A673 (cell line): ENCODE results near the gene ZNF212. TPM values are rescaled to one million over a fixed set of nuclear protein-coding genes. Genes with fewer than 3 reads are reported as not detected.

Source experiments
- BruUV-seq: library from RNA; stranded (reverse); fragments of 400-500 nt; replicated peaks from 2 replicates; lab custom pipeline; 2021; lab: Mats Ljungman, UMichigan
- CTCF ChIA-PET: fragments of 300-600 bp; sonication (Branson Sonifier 250); formaldehyde crosslinking; loops from one replicate; lab custom pipeline; 2022; ENCODE audit warnings: antibody characterized with exemption; lab: Charles Lee
- POLR2A ChIA-PET: fragments of 300-600 bp; sonication (Branson Sonifier 250); formaldehyde crosslinking; loops from one replicate; lab custom pipeline; 2022; ENCODE audit warnings: antibody characterized with exemption; ENCODE audit not compliant: low non-redundant PET; lab: Charles Lee
- DNase-seq: peaks from one replicate; pipeline ENCODE4 v3.0.0-alpha.2; 2015; ENCODE audit warnings: low spot score
- H3K27ac ChIP-seq: fragments of 200-600 bp; sonication (generic); 2 replicates; pipeline ENCODE4 v1.5.1; 2016; ENCODE audit warnings: mixed run types, low read depth, mild to moderate bottlenecking, mixed read lengths, antibody characterized with exemption, low read length; ENCODE audit not compliant: poor library complexity, severe bottlenecking
- H3K27me3 ChIP-seq: fragments of 200-600 bp; sonication (generic); replicated peaks from 2 replicates; pipeline ENCODE4 v1.6.1; 2017; ENCODE audit warnings: mixed run types, low read depth, mild to moderate bottlenecking, mixed read lengths, antibody characterized with exemption, low read length; ENCODE audit not compliant: insufficient read depth, poor library complexity
- H3K36me3 ChIP-seq: fragments of 200-600 bp; sonication (generic); 2 replicates; pipeline ENCODE4 v1.6.1; 2016; ENCODE audit warnings: mixed run types, mild to moderate bottlenecking, mixed read lengths, antibody characterized with exemption, low read length; ENCODE audit not compliant: insufficient read depth, poor library complexity, severe bottlenecking
- H3K4me1 ChIP-seq: fragments of 200-600 bp; sonication (generic); 2 replicates; pipeline ENCODE4 v1.6.1; 2017; ENCODE audit warnings: mixed run types, mild to moderate bottlenecking, mixed read lengths, antibody characterized with exemption, low read length; ENCODE audit not compliant: insufficient read depth, poor library complexity, severe bottlenecking
- H3K4me3 ChIP-seq: fragments of 200-600 bp; sonication (generic); 2 replicates; pipeline ENCODE4 v1.5.1; 2016; ENCODE audit warnings: low read depth, mixed run types, mild to moderate bottlenecking, mixed read lengths, low read length; ENCODE audit not compliant: poor library complexity, severe bottlenecking
- H3K9me3 ChIP-seq: fragments of 200-600 bp; sonication (generic); 2 replicates; pipeline ENCODE4 v1.6.1; 2016; ENCODE audit warnings: mixed run types, low read depth, mild to moderate bottlenecking, mixed read lengths, antibody characterized with exemption, low read length; ENCODE audit not compliant: poor library complexity, severe bottlenecking
- CTCF ChIP-seq: fragments of 300-800, 200-600 bp; sonication (generic); conservative IDR thresholded peaks from 2 replicates; pipeline ENCODE4 v1.5.1; 2017; ENCODE audit warnings: low read depth, mild to moderate bottlenecking, antibody characterized with exemption, low read length, moderate library complexity, mixed read lengths
- EZH2 ChIP-seq: fragments of 200-600 bp; sonication (generic); IDR thresholded peaks from 2 replicates; pipeline ENCODE4 v1.6.1; 2017; ENCODE audit warnings: borderline replicate concordance, low read depth, mild to moderate bottlenecking, mixed read lengths, antibody characterized with exemption, low read length; ENCODE audit not compliant: poor library complexity, severe bottlenecking
- intact Hi-C: fragments of 100-400 bp; cut with micrococcal nuclease; formaldehyde crosslinking; loops from one replicate; pipeline ENCODE4 v1.10.0; 2022; ENCODE audit not compliant: unreplicated experiment
- total RNA-seq: library from RNA; stranded (reverse); gene quantifications from 2 replicates; pipeline ENCODE4 v1.2.3, GENCODE V29; 2021

ZNF212 gene
- total RNA-seq, 1 experiment from 2014 or later: 12.3 TPM

GRCh38 chr7:149209518-149210269, 29.8 kb upstream of the ZNF212 start:
- intact Hi-C loops: no loop called here
- H3K36me3 ChIP-seq: peaks cover 77% of the 10 kb centered on the region
- TF ChIP-seq EZH2 (no peak), CTCF (peak; percentile 81)
- no peaks in the 10 kb centered on the region for H3K9me3 ChIP-seq
- DNase-seq: peak; percentile 77
- no peaks in the 10 kb centered on the region for H3K27me3 ChIP-seq
- ChIA-PET POLR2A (no interaction called here), CTCF (no interaction called here)
- H3K4me1 ChIP-seq: no peaks in the 10 kb centered on the region
- BruUV-seq: no TSS peak
- H3K4me3 ChIP-seq: no peak overlapping the region
- H3K27ac ChIP-seq: no peak overlapping the region

- no peak for DNase-seq
- no peaks in the 10 kb centered on the region for H3K27me3 ChIP-seq
- TF ChIP-seq CTCF: no peak
- no peak for TF ChIP-seq EZH2
- H3K4me3 ChIP-seq: no peak overlapping the region
- intact Hi-C loops: no loop called here
- no peak overlapping the region for H3K27ac ChIP-seq
- peaks cover 84% of the 10 kb centered on the region for H3K36me3 ChIP-seq
- no TSS peak for BruUV-seq
- H3K9me3 ChIP-seq: no peaks in the 10 kb centered on the region
- H3K4me1 ChIP-seq: no peaks in the 10 kb centered on the region
- POLR2A ChIA-PET: no interaction called here
- CTCF ChIA-PET: no interaction called here
These were observed 28.9 kb upstream of the ZNF212 start for GRCh38 chr7:149210551-149210950.

GRCh38 chr7:149214020-149214720, 25.3 kb upstream of the ZNF212 start:
- TF ChIP-seq CTCF (no peak), EZH2 (no peak)
- BruUV-seq: no TSS peak
- H3K36me3 ChIP-seq: peaks cover 74% of the 10 kb centered on the region
- intact Hi-C loops: no loop called here
- no peaks in the 10 kb centered on the region for H3K27me3 ChIP-seq
- H3K4me1 ChIP-seq: no peaks in the 10 kb centered on the region
- H3K27ac ChIP-seq: no peak overlapping the region
- no peak for DNase-seq
- POLR2A ChIA-PET: no interaction called here
- no peak overlapping the region for H3K4me3 ChIP-seq
- H3K9me3 ChIP-seq: no peaks in the 10 kb centered on the region
- CTCF ChIA-PET: no interaction called here
